ENCODE results near the gene HIVEP3. TPM values are rescaled to one million over a fixed set of nuclear protein-coding genes. Genes with fewer than 3 reads are reported as not detected.

The HIVEP3 gene
- total RNA-seq, 1 donor from 2014 or later = 73.9 TPM

- Mint-ChIP-seq H3K4me3 (no peak overlapping the region), H3K36me3 (ENCODE audit: low read depth) (peaks cover 5% of the 10 kb centered on the region), H3K27ac (no peak overlapping the region), H3K4me1 (peaks cover 10% of the 10 kb centered on the region), H3K9me3 (no peaks in the 10 kb centered on the region), H3K27me3 (no peaks in the 10 kb centered on the region)
- intact Hi-C loops (cut with micrococcal nuclease) = no loop called here
- no peak for DNase-seq
Measured at GRCh38 chr1:41776891-41777441, 141.8 kb downstream of the HIVEP3 start.

DNA sequence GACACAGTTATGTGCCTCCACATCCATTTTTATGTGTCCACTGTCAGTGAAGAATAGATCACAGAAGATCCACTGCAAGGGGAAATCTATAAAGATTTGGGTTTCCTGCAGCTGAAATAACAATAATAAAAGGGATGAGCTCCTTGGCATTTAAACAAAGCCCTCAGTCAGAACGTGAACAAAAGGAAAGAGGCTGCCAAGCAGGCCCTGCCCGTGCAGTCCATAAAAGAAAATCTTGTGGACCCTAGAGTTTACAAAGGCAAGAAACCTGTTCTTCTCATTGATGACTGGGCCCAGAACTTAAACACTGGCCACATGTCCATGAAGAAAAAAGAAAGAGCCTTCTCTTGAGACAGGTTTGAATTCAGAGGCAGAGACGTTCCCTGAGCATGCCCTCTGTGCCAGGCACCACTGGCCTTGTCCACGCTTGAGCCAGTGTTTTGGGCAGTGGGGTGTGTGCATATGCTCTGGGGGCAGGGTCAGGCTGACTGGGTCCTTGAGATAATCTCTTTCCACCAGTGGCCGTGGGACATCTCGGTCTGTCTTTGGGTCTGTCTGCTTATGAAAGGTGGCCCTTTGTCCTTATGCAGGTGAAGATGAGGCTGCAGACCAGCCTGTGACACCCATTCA lies 142.7 kb downstream of the HIVEP3 start:
- peaks cover 5% of the 10 kb centered on the region for H3K36me3 Mint-ChIP-seq (ENCODE audit: low read depth)

DNA sequence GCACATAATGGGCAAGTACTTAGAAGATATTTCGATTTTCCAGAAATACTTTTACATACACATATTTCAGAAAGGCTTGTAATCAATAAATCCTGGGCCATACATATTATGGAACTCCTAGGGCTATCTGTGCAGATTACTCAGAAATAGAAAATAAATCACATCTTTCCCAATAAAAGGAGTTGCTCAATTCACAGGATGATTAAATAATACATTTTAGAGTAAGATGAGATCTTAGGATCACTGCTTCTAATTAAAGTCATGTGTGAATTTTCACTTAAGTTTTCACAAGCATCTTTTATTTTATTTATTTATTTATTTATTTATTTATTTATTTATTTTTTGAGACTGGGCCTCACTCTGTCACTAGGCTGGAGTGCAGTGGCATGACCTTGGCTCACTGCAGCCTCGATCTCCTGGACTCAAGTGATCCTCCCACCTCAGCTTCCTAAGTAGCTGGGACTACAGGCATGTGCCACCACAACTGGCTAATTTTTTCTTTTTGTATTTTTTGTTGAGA lies 144.2 kb downstream of the HIVEP3 start:
- peaks cover 3% of the 10 kb centered on the region for H3K4me1 Mint-ChIP-seq
- no peaks in the 10 kb centered on the region for H3K27me3 Mint-ChIP-seq
- no peak for DNase-seq
- intact Hi-C loops (cut with micrococcal nuclease) = no loop called here
- no peak overlapping the region for H3K27ac Mint-ChIP-seq
- H3K4me3 Mint-ChIP-seq = no peak overlapping the region
- H3K9me3 Mint-ChIP-seq = no peaks in the 10 kb centered on the region
- peaks cover 4% of the 10 kb centered on the region for H3K36me3 Mint-ChIP-seq (ENCODE audit: low read depth)

More for the DNA sequence above, 142.7 kb downstream of the HIVEP3 start:
- intact Hi-C loops (cut with micrococcal nuclease) = no loop called here
- H3K4me1 Mint-ChIP-seq = peaks cover 7% of the 10 kb centered on the region
- DNase-seq = no peak
- H3K27ac Mint-ChIP-seq = no peak overlapping the region
- no peak overlapping the region for H3K4me3 Mint-ChIP-seq
- no peaks in the 10 kb centered on the region for H3K27me3 Mint-ChIP-seq
- no peaks in the 10 kb centered on the region for H3K9me3 Mint-ChIP-seq

- no peaks in the 10 kb centered on the region for H3K27me3 Mint-ChIP-seq
- H3K4me1 Mint-ChIP-seq = peaks cover 3% of the 10 kb centered on the region
- H3K36me3 Mint-ChIP-seq (ENCODE audit: low read depth) = peaks cover 4% of the 10 kb centered on the region
- H3K9me3 Mint-ChIP-seq = no peaks in the 10 kb centered on the region
- no peak overlapping the region for H3K4me3 Mint-ChIP-seq
- H3K27ac Mint-ChIP-seq = no peak overlapping the region
- intact Hi-C loops (cut with micrococcal nuclease) = no loop called here
- DNase-seq = no peak
Measured at GRCh38 chr1:41773842-41774241, 144.9 kb downstream of the HIVEP3 start.

GRCh38 chr1:41773144-41773591 lies 145.6 kb downstream of the HIVEP3 start:
- peaks cover 3% of the 10 kb centered on the region for H3K4me1 Mint-ChIP-seq
- peaks cover 4% of the 10 kb centered on the region for H3K36me3 Mint-ChIP-seq (ENCODE audit: low read depth)
- no peak overlapping the region for H3K4me3 Mint-ChIP-seq
- DNase-seq = no peak
- no peaks in the 10 kb centered on the region for H3K9me3 Mint-ChIP-seq
- no peaks in the 10 kb centered on the region for H3K27me3 Mint-ChIP-seq
- intact Hi-C loops (cut with micrococcal nuclease) = no loop called here
- H3K27ac Mint-ChIP-seq = no peak overlapping the region

DNA sequence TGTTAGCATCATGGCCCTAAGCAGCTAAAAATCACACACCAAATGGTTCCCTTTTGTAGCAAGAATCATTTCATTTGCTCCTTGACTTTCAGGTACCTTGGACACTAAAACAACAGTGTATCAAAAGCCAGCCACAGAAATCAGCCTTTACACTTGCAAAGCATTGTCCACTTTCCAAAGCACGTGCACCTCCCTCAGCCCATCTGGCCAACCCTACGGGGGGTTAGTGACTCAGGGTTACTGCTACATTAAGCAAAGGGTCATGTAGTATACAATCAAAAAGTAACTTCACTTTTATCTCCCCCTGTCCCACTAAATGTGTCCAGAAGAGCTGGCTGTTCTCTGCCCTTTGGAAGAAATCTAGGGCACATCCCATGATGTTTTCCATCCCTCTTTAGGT lies 149.7 kb downstream of the HIVEP3 start:
- intact Hi-C loops (cut with micrococcal nuclease) = no loop called here
- H3K36me3 Mint-ChIP-seq (ENCODE audit: low read depth) = peaks cover 2% of the 10 kb centered on the region
- H3K4me3 Mint-ChIP-seq = no peak overlapping the region
- no peaks in the 10 kb centered on the region for H3K27me3 Mint-ChIP-seq
- peaks cover 11% of the 10 kb centered on the region for H3K4me1 Mint-ChIP-seq
- no peak overlapping the region for H3K27ac Mint-ChIP-seq
- DNase-seq = no peak
- H3K9me3 Mint-ChIP-seq = no peaks in the 10 kb centered on the region

- Mint-ChIP-seq H3K4me3 (no peak overlapping the region), H3K4me1 (peaks cover 11% of the 10 kb centered on the region), H3K36me3 (ENCODE audit: low read depth) (peaks cover 2% of the 10 kb centered on the region), H3K27me3 (no peaks in the 10 kb centered on the region), H3K27ac (no peak overlapping the region), H3K9me3 (no peaks in the 10 kb centered on the region)
- DNase-seq = no peak
- intact Hi-C loops (cut with micrococcal nuclease) = no loop called here
Measured at GRCh38 chr1:41768583-41768982, 150.1 kb downstream of the HIVEP3 start.

- Mint-ChIP-seq H3K36me3 (ENCODE audit: low read depth) (peaks cover 2% of the 10 kb centered on the region), H3K27me3 (no peaks in the 10 kb centered on the region), H3K4me3 (no peak overlapping the region), H3K9me3 (no peaks in the 10 kb centered on the region), H3K4me1 (peaks cover 11% of the 10 kb centered on the region), H3K27ac (no peak overlapping the region)
- no peak for DNase-seq
- intact Hi-C loops (cut with micrococcal nuclease) = no loop called here
Measured at GRCh38 chr1:41767534-41768525, 150.9 kb downstream of the HIVEP3 start.

DNA sequence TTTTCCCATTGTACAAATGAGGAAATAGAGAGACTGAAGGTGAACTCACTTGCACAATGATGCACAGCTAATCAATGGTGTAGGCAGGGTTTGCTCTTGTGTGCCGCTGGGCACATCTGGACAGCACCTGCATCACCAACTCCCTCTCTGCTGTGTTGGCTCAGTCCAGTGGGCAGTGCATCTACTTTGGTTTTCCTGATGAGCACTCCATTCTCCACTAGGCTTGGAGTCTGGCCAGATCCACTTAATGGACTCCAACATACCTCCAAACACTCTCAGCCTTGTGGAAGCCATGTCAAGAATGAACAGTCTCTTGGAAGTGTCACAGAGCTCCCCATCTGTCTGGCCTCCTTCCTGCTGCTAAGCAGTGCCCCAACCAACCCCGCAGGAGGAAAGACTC lies 152.2 kb downstream of the HIVEP3 start:
- DNase-seq = no peak
- H3K4me1 Mint-ChIP-seq = peaks cover 8% of the 10 kb centered on the region
- no peaks in the 10 kb centered on the region for H3K27me3 Mint-ChIP-seq
- intact Hi-C loops (cut with micrococcal nuclease) = no loop called here
- H3K9me3 Mint-ChIP-seq = no peaks in the 10 kb centered on the region
- no peak overlapping the region for H3K4me3 Mint-ChIP-seq
- no peaks in the 10 kb centered on the region for H3K36me3 Mint-ChIP-seq (ENCODE audit: low read depth)
- no peak overlapping the region for H3K27ac Mint-ChIP-seq

GRCh38 chr1:41766041-41766440 lies 152.7 kb downstream of the HIVEP3 start:
- Mint-ChIP-seq H3K4me1 (peaks cover 8% of the 10 kb centered on the region), H3K9me3 (no peaks in the 10 kb centered on the region), H3K36me3 (ENCODE audit: low read depth) (no peaks in the 10 kb centered on the region), H3K27ac (no peak overlapping the region), H3K4me3 (no peak overlapping the region), H3K27me3 (no peaks in the 10 kb centered on the region)
- no peak for DNase-seq
- intact Hi-C loops (cut with micrococcal nuclease) = no loop called here

GRCh38 chr1:41765152-41765551 lies 153.6 kb downstream of the HIVEP3 start:
- intact Hi-C loops (cut with micrococcal nuclease) = no loop called here
- no peak for DNase-seq
- peaks cover 8% of the 10 kb centered on the region for H3K4me1 Mint-ChIP-seq
- H3K36me3 Mint-ChIP-seq (ENCODE audit: low read depth) = no peaks in the 10 kb centered on the region
- H3K27me3 Mint-ChIP-seq = no peaks in the 10 kb centered on the region
- no peak overlapping the region for H3K4me3 Mint-ChIP-seq
- H3K9me3 Mint-ChIP-seq = peaks cover 4% of the 10 kb centered on the region
- no peak overlapping the region for H3K27ac Mint-ChIP-seq

DNA sequence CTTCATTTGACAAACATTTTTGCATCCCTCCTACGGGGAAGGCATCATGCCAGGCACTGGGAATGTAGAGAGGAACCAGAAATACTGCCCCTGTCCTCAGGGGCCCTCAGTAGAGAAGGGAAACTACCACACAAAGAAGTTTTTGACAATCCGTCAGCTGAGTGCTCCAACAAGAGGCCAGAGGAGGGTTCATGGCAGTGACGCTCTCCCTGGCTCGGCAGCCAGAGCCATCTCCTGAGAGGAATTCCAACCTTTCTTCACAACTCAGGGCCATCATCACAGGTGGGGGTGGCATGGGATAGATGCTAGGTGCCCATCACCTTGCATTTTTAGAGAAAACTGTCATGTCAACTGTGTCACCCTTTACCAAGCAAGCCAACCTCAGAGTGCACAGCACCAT lies 154.1 kb downstream of the HIVEP3 start:
- Mint-ChIP-seq H3K4me3 (no peak overlapping the region), H3K27ac (no peak overlapping the region), H3K36me3 (ENCODE audit: low read depth) (no peaks in the 10 kb centered on the region), H3K4me1 (peaks cover 8% of the 10 kb centered on the region), H3K9me3 (peaks cover 4% of the 10 kb centered on the region), H3K27me3 (no peaks in the 10 kb centered on the region)
- intact Hi-C loops (cut with micrococcal nuclease) = no loop called here
- no peak for DNase-seq

- intact Hi-C loops (cut with micrococcal nuclease) = no loop called here
- no peak for DNase-seq
- H3K4me3 Mint-ChIP-seq = no peak overlapping the region
- H3K9me3 Mint-ChIP-seq = peaks cover 4% of the 10 kb centered on the region
- H3K27ac Mint-ChIP-seq = no peak overlapping the region
- no peaks in the 10 kb centered on the region for H3K36me3 Mint-ChIP-seq (ENCODE audit: low read depth)
- no peaks in the 10 kb centered on the region for H3K27me3 Mint-ChIP-seq
- peaks cover 14% of the 10 kb centered on the region for H3K4me1 Mint-ChIP-seq
Measured at GRCh38 chr1:41762777-41763176, 155.9 kb downstream of the HIVEP3 start.

DNA sequence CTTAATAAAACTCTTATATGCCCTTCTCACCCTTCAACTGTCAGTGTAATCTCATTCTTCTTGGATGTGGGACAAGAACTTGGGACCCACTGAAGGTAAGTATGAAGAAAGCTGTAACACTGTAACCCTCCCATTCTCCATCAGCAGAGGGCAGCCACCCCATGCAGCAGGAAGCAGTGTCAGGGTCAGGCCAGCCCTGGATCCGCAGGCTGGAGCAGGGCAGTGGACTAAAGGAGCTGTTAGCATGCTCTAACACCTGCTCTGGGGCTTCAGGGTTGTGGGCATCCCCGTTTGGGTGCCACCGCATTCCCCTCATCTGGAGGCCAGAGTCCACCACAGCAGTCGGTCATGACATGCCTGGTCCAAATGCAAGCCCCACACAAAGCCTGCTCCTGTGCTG lies 156.5 kb downstream of the HIVEP3 start:
- no peak overlapping the region for H3K4me3 Mint-ChIP-seq
- DNase-seq = no peak
- peaks cover 4% of the 10 kb centered on the region for H3K9me3 Mint-ChIP-seq
- no peaks in the 10 kb centered on the region for H3K27me3 Mint-ChIP-seq
- H3K36me3 Mint-ChIP-seq (ENCODE audit: low read depth) = no peaks in the 10 kb centered on the region
- intact Hi-C loops (cut with micrococcal nuclease) = no loop called here
- H3K27ac Mint-ChIP-seq = no peak overlapping the region
- H3K4me1 Mint-ChIP-seq = peaks cover 14% of the 10 kb centered on the region
